Astrocyte (in vitro differentiated cells and primary cell): ENCODE data around the gene ABL2.

ENCODE experiments used
- CTCF ChIP-seq: IDR thresholded peaks from 2 replicates; pipeline ENCODE4 v1.5.1; 2011; ENCODE audit warnings: low read depth, mild to moderate bottlenecking, inconsistent platforms, low read length, moderate library complexity; ENCODE audit not compliant: insufficient read depth
- EZH2 ChIP-seq: IDR thresholded peaks from 2 replicates; pipeline ENCODE4 v1.6.1; 2012; ENCODE audit warnings: mild to moderate bottlenecking, low read length, inconsistent platforms; ENCODE audit not compliant: insufficient read depth

- TF ChIP-seq CTCF = no peak
- no peak for TF ChIP-seq EZH2
These were observed 101.0 kb downstream of the ABL2 start for GRCh38 chr1:179128520-179128919.
